ENCODE data around the gene FICD.

FICD gene

DNA sequence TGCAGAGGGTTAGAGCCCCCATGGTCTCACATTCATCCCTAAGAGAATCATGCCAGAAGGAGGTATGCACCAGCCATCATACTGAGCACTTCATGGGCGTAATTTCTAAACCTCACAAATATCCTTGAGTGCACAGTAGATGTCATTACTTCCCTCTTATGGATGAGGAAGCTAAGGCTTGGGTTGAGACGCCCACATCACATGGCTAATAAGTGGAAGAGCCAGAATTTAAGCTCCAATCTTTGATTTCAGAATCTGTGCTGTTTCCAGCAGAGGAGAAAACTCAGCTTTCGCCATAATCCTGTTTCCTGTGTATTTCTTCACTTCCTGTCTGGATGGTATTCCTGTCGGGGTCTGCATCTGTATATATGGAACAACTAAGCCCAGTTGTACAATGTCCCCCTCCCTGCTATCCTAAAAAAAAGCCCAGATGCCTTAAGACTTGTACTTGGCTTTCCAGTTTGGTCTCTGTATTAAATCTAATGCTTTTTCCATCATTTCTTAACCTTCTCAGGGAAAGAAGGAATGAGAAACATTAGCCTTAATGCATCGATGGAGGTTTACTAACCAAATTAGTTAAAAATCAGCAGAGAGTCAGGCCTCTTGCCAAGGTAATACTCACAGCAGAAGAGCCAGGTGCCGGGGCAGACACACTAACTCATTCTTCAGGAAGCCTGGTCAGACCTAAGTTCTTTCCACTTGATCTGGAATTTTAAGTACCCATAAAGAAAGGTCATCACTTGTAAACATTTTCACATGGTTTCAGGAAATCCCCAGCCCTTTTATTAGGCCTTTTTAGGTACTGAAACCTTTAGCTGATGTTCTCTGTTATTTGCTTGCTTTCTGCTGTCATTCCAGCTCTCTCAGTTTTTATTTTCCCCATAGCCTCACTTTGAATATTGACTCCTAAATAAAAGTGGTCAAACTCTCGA is 52.6 kb downstream of the FICD start:
- no peak for DNase-seq

- no peak for DNase-seq
Measured at GRCh38 chr12:108568338-108569154, 53.5 kb downstream of the FICD start.

Measured in SHP77 treated with DMSO at 0.1 percent for 48 hours (cell line).